ENCODE data around the gene SLC45A1. TPM values are rescaled to one million over a fixed set of nuclear protein-coding genes. Genes with fewer than 3 reads are reported as not detected.

SLC45A1 gene
- total RNA-seq, 1 donor from 2014 or later, result 2.7 TPM

- TF ChIP-seq CTCF (conservative IDR thresholded peaks at IDR 0.05), result no peak
- H3K4me3 Mint-ChIP-seq, result no peak overlapping the region
- H3K4me1 Mint-ChIP-seq (ENCODE audit: unreplicated experiment), result peaks cover 61% of the 10 kb centered on the region
- no peaks in the 10 kb centered on the region for H3K27me3 Mint-ChIP-seq
- DNase-seq (ENCODE audit: extremely low spot score, unreplicated experiment), result no peak
- no peak overlapping the region for H3K27ac Mint-ChIP-seq
- H3K36me3 Mint-ChIP-seq, result peaks cover 7% of the 10 kb centered on the region
- no peaks in the 10 kb centered on the region for H3K9me3 Mint-ChIP-seq
Measured at GRCh38 chr1:8368956-8369639, 51.2 kb downstream of the SLC45A1 start.

- Mint-ChIP-seq H3K9me3 (no peaks in the 10 kb centered on the region), H3K4me3 (peak overlapping the region; percentile 74), H3K27me3 (no peaks in the 10 kb centered on the region), H3K27ac (peak overlapping the region; percentile 62), H3K4me1 (ENCODE audit: unreplicated experiment) (peaks cover 72% of the 10 kb centered on the region), H3K36me3 (peaks cover 10% of the 10 kb centered on the region)
- no peak for DNase-seq (ENCODE audit: extremely low spot score, unreplicated experiment)
- no peak for TF ChIP-seq CTCF (conservative IDR thresholded peaks at IDR 0.05)
Measured at GRCh38 chr1:8370046-8370881, 52.4 kb downstream of the SLC45A1 start.

- Mint-ChIP-seq H3K4me1 (ENCODE audit: unreplicated experiment) (peaks cover 72% of the 10 kb centered on the region), H3K9me3 (no peaks in the 10 kb centered on the region), H3K36me3 (peaks cover 9% of the 10 kb centered on the region), H3K27me3 (no peaks in the 10 kb centered on the region), H3K4me3 (peak overlapping the region; percentile 74), H3K27ac (peak overlapping the region; percentile 62)
- no peak for TF ChIP-seq CTCF (conservative IDR thresholded peaks at IDR 0.05)
- DNase-seq (ENCODE audit: extremely low spot score, unreplicated experiment), result no peak
Measured at GRCh38 chr1:8370905-8371315, 53.0 kb downstream of the SLC45A1 start.

GRCh38 chr1:8371372-8371991 is 53.6 kb downstream of the SLC45A1 start:
- DNase-seq (ENCODE audit: extremely low spot score, unreplicated experiment), result no peak
- H3K4me3 Mint-ChIP-seq, result peak overlapping the region; percentile 55
- peak overlapping the region; percentile 71 for H3K27ac Mint-ChIP-seq

More at GRCh38 chr1:8371372-8371991, 53.6 kb downstream of the SLC45A1 start:
- TF ChIP-seq CTCF (conservative IDR thresholded peaks at IDR 0.05), result no peak
- Mint-ChIP-seq H3K9me3 (no peaks in the 10 kb centered on the region), H3K4me1 (ENCODE audit: unreplicated experiment) (peaks cover 75% of the 10 kb centered on the region), H3K36me3 (peaks cover 9% of the 10 kb centered on the region), H3K27me3 (no peaks in the 10 kb centered on the region)

Data from type B pancreatic cell (in vitro differentiated cells).